Measurements from ENCODE around the gene ISY1.

DNA sequence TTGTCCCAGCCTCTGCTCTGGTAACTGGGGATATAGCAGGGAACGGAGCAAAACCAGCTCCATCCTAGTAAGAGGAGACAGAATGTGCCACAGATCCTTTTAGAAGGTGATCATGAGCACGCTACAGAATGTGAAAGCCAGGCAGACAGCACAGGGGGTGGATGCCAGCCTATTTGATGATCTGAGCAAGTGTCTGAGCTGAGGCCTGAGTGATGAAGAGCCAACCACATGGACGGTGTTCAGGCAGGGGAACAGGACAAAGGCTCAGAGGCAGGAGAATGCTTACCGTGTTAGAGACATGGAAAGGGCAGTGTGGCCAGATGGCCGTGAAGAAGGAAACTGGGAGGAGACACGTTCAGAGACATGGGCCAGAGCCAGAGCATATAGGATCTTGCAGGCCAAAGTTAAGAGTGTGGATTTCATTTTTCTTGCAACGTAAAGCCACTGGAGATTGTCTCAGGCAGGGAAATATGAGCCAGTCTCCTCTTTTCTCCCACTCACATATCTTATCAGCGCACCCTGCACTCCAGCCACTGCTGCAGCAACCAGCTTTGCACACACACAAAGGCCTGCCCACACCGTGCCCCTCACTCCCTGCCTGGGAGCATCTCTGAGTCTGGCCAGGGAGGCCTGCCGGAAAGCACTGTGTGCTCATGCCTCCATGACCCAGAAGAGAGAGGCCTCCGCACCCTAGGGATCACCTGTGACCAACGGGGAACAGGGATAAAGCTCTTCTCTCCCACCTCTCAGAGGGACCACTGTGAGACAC is 59.3 kb downstream of the ISY1 start:
- TF ChIP-seq, protein P1, sequence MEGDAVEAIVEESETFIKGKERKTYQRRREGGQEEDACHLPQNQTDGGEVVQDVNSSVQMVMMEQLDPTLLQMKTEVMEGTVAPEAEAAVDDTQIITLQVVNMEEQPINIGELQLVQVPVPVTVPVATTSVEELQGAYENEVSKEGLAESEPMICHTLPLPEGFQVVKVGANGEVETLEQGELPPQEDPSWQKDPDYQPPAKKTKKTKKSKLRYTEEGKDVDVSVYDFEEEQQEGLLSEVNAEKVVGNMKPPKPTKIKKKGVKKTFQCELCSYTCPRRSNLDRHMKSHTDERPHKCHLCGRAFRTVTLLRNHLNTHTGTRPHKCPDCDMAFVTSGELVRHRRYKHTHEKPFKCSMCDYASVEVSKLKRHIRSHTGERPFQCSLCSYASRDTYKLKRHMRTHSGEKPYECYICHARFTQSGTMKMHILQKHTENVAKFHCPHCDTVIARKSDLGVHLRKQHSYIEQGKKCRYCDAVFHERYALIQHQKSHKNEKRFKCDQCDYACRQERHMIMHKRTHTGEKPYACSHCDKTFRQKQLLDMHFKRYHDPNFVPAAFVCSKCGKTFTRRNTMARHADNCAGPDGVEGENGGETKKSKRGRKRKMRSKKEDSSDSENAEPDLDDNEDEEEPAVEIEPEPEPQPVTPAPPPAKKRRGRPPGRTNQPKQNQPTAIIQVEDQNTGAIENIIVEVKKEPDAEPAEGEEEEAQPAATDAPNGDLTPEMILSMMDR (IDR thresholded peaks at IDR 0.05; ENCODE audit: low read depth, low read length, missing input control): no peak
- TF ChIP-seq RAD21 (IDR thresholded peaks at IDR 0.05): no peak
- TF ChIP-seq SP1 (IDR thresholded peaks at IDR 0.05): no peak
- TF ChIP-seq, protein P2, sequence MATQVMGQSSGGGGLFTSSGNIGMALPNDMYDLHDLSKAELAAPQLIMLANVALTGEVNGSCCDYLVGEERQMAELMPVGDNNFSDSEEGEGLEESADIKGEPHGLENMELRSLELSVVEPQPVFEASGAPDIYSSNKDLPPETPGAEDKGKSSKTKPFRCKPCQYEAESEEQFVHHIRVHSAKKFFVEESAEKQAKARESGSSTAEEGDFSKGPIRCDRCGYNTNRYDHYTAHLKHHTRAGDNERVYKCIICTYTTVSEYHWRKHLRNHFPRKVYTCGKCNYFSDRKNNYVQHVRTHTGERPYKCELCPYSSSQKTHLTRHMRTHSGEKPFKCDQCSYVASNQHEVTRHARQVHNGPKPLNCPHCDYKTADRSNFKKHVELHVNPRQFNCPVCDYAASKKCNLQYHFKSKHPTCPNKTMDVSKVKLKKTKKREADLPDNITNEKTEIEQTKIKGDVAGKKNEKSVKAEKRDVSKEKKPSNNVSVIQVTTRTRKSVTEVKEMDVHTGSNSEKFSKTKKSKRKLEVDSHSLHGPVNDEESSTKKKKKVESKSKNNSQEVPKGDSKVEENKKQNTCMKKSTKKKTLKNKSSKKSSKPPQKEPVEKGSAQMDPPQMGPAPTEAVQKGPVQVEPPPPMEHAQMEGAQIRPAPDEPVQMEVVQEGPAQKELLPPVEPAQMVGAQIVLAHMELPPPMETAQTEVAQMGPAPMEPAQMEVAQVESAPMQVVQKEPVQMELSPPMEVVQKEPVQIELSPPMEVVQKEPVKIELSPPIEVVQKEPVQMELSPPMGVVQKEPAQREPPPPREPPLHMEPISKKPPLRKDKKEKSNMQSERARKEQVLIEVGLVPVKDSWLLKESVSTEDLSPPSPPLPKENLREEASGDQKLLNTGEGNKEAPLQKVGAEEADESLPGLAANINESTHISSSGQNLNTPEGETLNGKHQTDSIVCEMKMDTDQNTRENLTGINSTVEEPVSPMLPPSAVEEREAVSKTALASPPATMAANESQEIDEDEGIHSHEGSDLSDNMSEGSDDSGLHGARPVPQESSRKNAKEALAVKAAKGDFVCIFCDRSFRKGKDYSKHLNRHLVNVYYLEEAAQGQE (IDR thresholded peaks at IDR 0.05): no peak
- no peak for TF ChIP-seq RXRA (IDR thresholded peaks at IDR 0.05)
- no peak for TF ChIP-seq FOXA1 (IDR thresholded peaks at IDR 0.05)
- TF ChIP-seq, protein P3, sequence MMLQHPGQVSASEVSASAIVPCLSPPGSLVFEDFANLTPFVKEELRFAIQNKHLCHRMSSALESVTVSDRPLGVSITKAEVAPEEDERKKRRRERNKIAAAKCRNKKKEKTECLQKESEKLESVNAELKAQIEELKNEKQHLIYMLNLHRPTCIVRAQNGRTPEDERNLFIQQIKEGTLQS (IDR thresholded peaks at IDR 0.05): no peak
- no peak for TF ChIP-seq YY1 (IDR thresholded peaks at IDR 0.05)

Measured in liver (tissue), 3 donors.